Karpas-422 (cell line): Measurements from ENCODE around the gene RASA4B. TPM values are rescaled to one million over a fixed set of nuclear protein-coding genes. Genes with fewer than 3 reads are reported as not detected.
A peak's percentile ranks its signal among the peaks of the same experiment; 100 is the strongest.
"Not testable (repeated sequence)": the region's sequence is repeated elsewhere in the genome, so short reads cannot be mapped to it uniquely, and the experiment has no call there.

ENCODE experiments used
- DNase-seq: peaks from one replicate; pipeline ENCODE4 v3.0.0-alpha.2; 2015
- H2AFZ ChIP-seq: fragments of 200-600 bp; sonication (generic); 2 replicates; pipeline ENCODE4 v1.6.1; 2014; ENCODE audit warnings: antibody characterized with exemption, low read length, mixed read lengths
- H3K27ac ChIP-seq: fragments of 200-600 bp; sonication (generic); 2 replicates; pipeline ENCODE4 v1.5.1; 2014; ENCODE audit warnings: mild to moderate bottlenecking, low read length, moderate library complexity
- H3K27me3 ChIP-seq: fragments of 200-600 bp; sonication (generic); 2 replicates; pipeline ENCODE4 v1.6.1; 2014; ENCODE audit warnings: low read length, mixed read lengths
- H3K36me3 ChIP-seq: fragments of 200-600 bp; sonication (generic); 2 replicates; pipeline ENCODE4 v1.6.1; 2014; ENCODE audit warnings: low read length, mixed read lengths; ENCODE audit not compliant: insufficient read depth
- H3K4me1 ChIP-seq: fragments of 200-600 bp; sonication (generic); 2 replicates; pipeline ENCODE4 v1.6.1; 2014; ENCODE audit warnings: mild to moderate bottlenecking, low read length, mixed read lengths
- H3K4me2 ChIP-seq: fragments of 200-600 bp; sonication (generic); 2 replicates; pipeline ENCODE4 v1.6.1; 2014; ENCODE audit warnings: low read length, low read depth, mild to moderate bottlenecking; ENCODE audit not compliant: poor library complexity, severe bottlenecking
- H3K4me3 ChIP-seq: fragments of 200-600 bp; sonication (generic); 2 replicates; pipeline ENCODE4 v1.5.1; 2014; ENCODE audit warnings: mild to moderate bottlenecking, antibody characterized with exemption, low read length, mixed read lengths
- H3K79me2 ChIP-seq: fragments of 200-600 bp; sonication (generic); 2 replicates; pipeline ENCODE4 v1.6.1; 2014; ENCODE audit warnings: mild to moderate bottlenecking, low read length, mixed read lengths
- H3K9ac ChIP-seq: fragments of 200-600 bp; sonication (generic); 2 replicates; pipeline ENCODE4 v1.6.0; 2014; ENCODE audit warnings: low read length
- H3K9me2 ChIP-seq: fragments of 200-600 bp; sonication (generic), shearing (Covaris generic); replicated peaks from 2 replicates; pipeline ENCODE4 v1.6.0; 2014; ENCODE audit warnings: mild to moderate bottlenecking, low read length, moderate library complexity; ENCODE audit not compliant: insufficient read depth
- H3K9me3 ChIP-seq: fragments of 300-700, 200-600 bp; sonication (generic); 2 replicates; pipeline ENCODE4 v1.6.1; 2014; ENCODE audit warnings: low read length, mixed read lengths
- H4K20me1 ChIP-seq: fragments of 200-600 bp; sonication (generic); 2 replicates; pipeline ENCODE4 v1.6.1; 2014; ENCODE audit warnings: mild to moderate bottlenecking, antibody characterized with exemption, low read length, low read depth; ENCODE audit not compliant: insufficient read depth
- total RNA-seq: library from RNA; depleted of rRNA; stranded (reverse); fragments of >200 nt; shearing (Covaris generic); gene quantifications from 2 replicates; pipeline ENCODE4 v1.2.3, GENCODE V29; 2014; ENCODE audit warnings: low replicate concordance; rRNA removed

RASA4B gene
- 2.4 and 5.6 TPM in 2 replicates for total RNA-seq

GRCh38 chr7:102517550-102518147 lies at the start of gene RASA4B:
RASA4B (minus strand) TSS chr7:102517777; CDS start chr7:102517710, 67 bp downstream.
- H2AFZ ChIP-seq, H3K4me1 ChIP-seq, H3K9me2 ChIP-seq, H3K27me3 ChIP-seq, H3K27ac ChIP-seq, H3K9me3 ChIP-seq, H3K79me2 ChIP-seq, H3K9ac ChIP-seq, H3K36me3 ChIP-seq, H3K4me3 ChIP-seq, H4K20me1 ChIP-seq: not testable (repeated sequence)
- DNase-seq: peak; percentile 46
- H3K4me2 ChIP-seq: peak within 1 kb of the TSS; percentile 48

- H3K9me3 ChIP-seq, H3K27ac ChIP-seq, H3K9ac ChIP-seq, H3K27me3 ChIP-seq, H3K4me1 ChIP-seq, H3K4me3 ChIP-seq, H3K36me3 ChIP-seq, H3K9me2 ChIP-seq, H4K20me1 ChIP-seq, H3K79me2 ChIP-seq, H3K4me2 ChIP-seq, H2AFZ ChIP-seq, DNase-seq: not testable (repeated sequence)
Measured at GRCh38 chr7:102550808-102551422, 33.3 kb upstream of the RASA4B start, which contains the start of gene SPDYE2. SPDYE2 (plus strand) TSS chr7:102551226; CDS start chr7:102553256, 2,030 bp downstream.

GRCh38 chr7:102546353-102546752 lies 28.8 kb upstream of the RASA4B start:
- not testable (repeated sequence) for H3K9me3 ChIP-seq, H2AFZ ChIP-seq, H3K9me2 ChIP-seq, H3K9ac ChIP-seq, DNase-seq, H3K4me1 ChIP-seq, H3K4me2 ChIP-seq, H3K79me2 ChIP-seq, H3K4me3 ChIP-seq, H3K27me3 ChIP-seq, H3K36me3 ChIP-seq, H3K27ac ChIP-seq, H4K20me1 ChIP-seq

GRCh38 chr7:102545288-102545687 lies 27.7 kb upstream of the RASA4B start:
- H3K4me3 ChIP-seq, H3K9me3 ChIP-seq, H3K27ac ChIP-seq, H3K9ac ChIP-seq, H3K9me2 ChIP-seq, H3K4me2 ChIP-seq, H3K4me1 ChIP-seq, H3K79me2 ChIP-seq, H3K27me3 ChIP-seq, H2AFZ ChIP-seq, H4K20me1 ChIP-seq, DNase-seq, H3K36me3 ChIP-seq: not testable (repeated sequence)

- H3K9ac ChIP-seq, H2AFZ ChIP-seq, H4K20me1 ChIP-seq, H3K36me3 ChIP-seq, H3K4me2 ChIP-seq, H3K4me3 ChIP-seq, DNase-seq, H3K9me2 ChIP-seq, H3K27ac ChIP-seq, H3K27me3 ChIP-seq, H3K79me2 ChIP-seq, H3K4me1 ChIP-seq, H3K9me3 ChIP-seq: not testable (repeated sequence)
Measured at GRCh38 chr7:102544372-102544771, 26.8 kb upstream of the RASA4B start.

- not testable (repeated sequence) for DNase-seq, H3K9me3 ChIP-seq, H3K27me3 ChIP-seq, H2AFZ ChIP-seq, H4K20me1 ChIP-seq, H3K9ac ChIP-seq, H3K9me2 ChIP-seq, H3K79me2 ChIP-seq, H3K4me3 ChIP-seq, H3K4me1 ChIP-seq, H3K36me3 ChIP-seq, H3K4me2 ChIP-seq, H3K27ac ChIP-seq
Measured at GRCh38 chr7:102543596-102543995, 26.0 kb upstream of the RASA4B start, which contains the start of gene UPK3BL2. UPK3BL2 (minus strand) TSS chr7:102543696; CDS start chr7:102543636, 60 bp downstream.

- H3K36me3 ChIP-seq, H3K9ac ChIP-seq, H3K4me3 ChIP-seq, H2AFZ ChIP-seq, H3K4me1 ChIP-seq, H3K4me2 ChIP-seq, H3K9me2 ChIP-seq, DNase-seq, H4K20me1 ChIP-seq, H3K9me3 ChIP-seq, H3K79me2 ChIP-seq, H3K27ac ChIP-seq, H3K27me3 ChIP-seq: not testable (repeated sequence)
Measured at GRCh38 chr7:102542771-102543170, 25.2 kb upstream of the RASA4B start.

- H3K4me3 ChIP-seq, H3K79me2 ChIP-seq, H4K20me1 ChIP-seq: not testable (repeated sequence)
Measured at GRCh38 chr7:102542083-102542482, 24.5 kb upstream of the RASA4B start.

More at GRCh38 chr7:102542083-102542482, 24.5 kb upstream of the RASA4B start:
- H3K9me2 ChIP-seq, H3K9ac ChIP-seq, H3K36me3 ChIP-seq, H3K27me3 ChIP-seq, H3K4me2 ChIP-seq, H3K9me3 ChIP-seq, H2AFZ ChIP-seq, DNase-seq, H3K4me1 ChIP-seq, H3K27ac ChIP-seq: not testable (repeated sequence)
